Measurements from ENCODE around the gene LPIN2.
"Not testable (repeated sequence)": the region's sequence is repeated elsewhere in the genome, so short reads cannot be mapped to it uniquely, and the experiment has no call there.

LPIN2 gene

GRCh38 chr18:3041843-3042242 is 28.9 kb upstream of the LPIN2 start:
- DNase-seq, result no peak

GRCh38 chr18:3040881-3041280 is 27.9 kb upstream of the LPIN2 start:
- no peak for DNase-seq

- DNase-seq, result no peak
Measured at GRCh38 chr18:3040173-3040572, 27.2 kb upstream of the LPIN2 start.

- DNase-seq, result no peak
Measured at GRCh38 chr18:3037423-3037915, 24.5 kb upstream of the LPIN2 start.

GRCh38 chr18:3036108-3036507 is 23.2 kb upstream of the LPIN2 start:
- DNase-seq, result no peak

GRCh38 chr18:3035635-3036034 is 22.7 kb upstream of the LPIN2 start:
- DNase-seq, result no peak

GRCh38 chr18:3032721-3033120 is 19.8 kb upstream of the LPIN2 start:
- no peak for DNase-seq

GRCh38 chr18:3029215-3029952 is 16.4 kb upstream of the LPIN2 start:
- DNase-seq, result no peak

GRCh38 chr18:3028115-3028514 is 15.2 kb upstream of the LPIN2 start:
- DNase-seq, result not testable (repeated sequence)

GRCh38 chr18:3027370-3027891 is 14.5 kb upstream of the LPIN2 start:
- no peak for DNase-seq

- no peak for DNase-seq
Measured at GRCh38 chr18:3025544-3025943, 12.6 kb upstream of the LPIN2 start.

- not testable (repeated sequence) for DNase-seq
Measured at GRCh38 chr18:3023603-3024002, 10.7 kb upstream of the LPIN2 start.

- no peak for DNase-seq
Measured at GRCh38 chr18:3016585-3017297, 3.8 kb upstream of the LPIN2 start.

- no peak for DNase-seq
Measured at GRCh38 chr18:3015851-3016250, 2.9 kb upstream of the LPIN2 start.

- DNase-seq, result no peak
Measured at GRCh38 chr18:3015204-3015592, 2.3 kb upstream of the LPIN2 start.

- DNase-seq, result no peak
Measured at GRCh38 chr18:3014503-3015203, 1.7 kb upstream of the LPIN2 start.

- no peak for DNase-seq
Measured at GRCh38 chr18:3012136-3013023, 564 bp downstream of the LPIN2 start.

GRCh38 chr18:3010086-3010485 is 2.9 kb downstream of the LPIN2 start:
- DNase-seq, result no peak

- no peak for DNase-seq
Measured at GRCh38 chr18:3008541-3008940, 4.4 kb downstream of the LPIN2 start.

- no peak for DNase-seq
Measured at GRCh38 chr18:3007491-3007890, 5.5 kb downstream of the LPIN2 start.

GRCh38 chr18:3005462-3005861 is 7.5 kb downstream of the LPIN2 start:
- DNase-seq, result no peak

GRCh38 chr18:3003766-3004165 is 9.2 kb downstream of the LPIN2 start:
- not testable (repeated sequence) for DNase-seq

Data from GOT3 (cell line).